Ectodermal cell (in vitro differentiated cells): ENCODE data around the gene RBMS3.
"Not testable (repeated sequence)": the region's sequence is repeated elsewhere in the genome, so short reads cannot be mapped to it uniquely, and the experiment has no call there.

Source experiments
- H3K27ac ChIP-seq: 2 replicates; pipeline ENCODE4 v1.7.0; 2013; ENCODE audit warnings: mild to moderate bottlenecking, low read depth, low read length; ENCODE audit not compliant: insufficient read depth, poor library complexity, severe bottlenecking
- H3K27me3 ChIP-seq: 2 replicates; pipeline ENCODE4 v1.7.0; 2013; ENCODE audit warnings: mild to moderate bottlenecking, low read length; ENCODE audit not compliant: insufficient read depth, control insufficient read depth, poor library complexity, severe bottlenecking
- H3K36me3 ChIP-seq: one replicate; pipeline ENCODE4 v1.7.0; 2013; ENCODE audit warnings: low read length; ENCODE audit not compliant: control insufficient read depth, insufficient read depth
- H3K4me1 ChIP-seq: one replicate; pipeline ENCODE4 v1.7.0; 2013; ENCODE audit warnings: low read length; ENCODE audit not compliant: control insufficient read depth, insufficient read depth
- H3K4me3 ChIP-seq: 2 replicates; pipeline ENCODE4 v1.7.0; 2013; ENCODE audit warnings: low read depth, low read length, control low read depth; ENCODE audit not compliant: insufficient read depth
- H3K9me3 ChIP-seq: 2 replicates; pipeline ENCODE4 v1.7.0; 2013; ENCODE audit warnings: mild to moderate bottlenecking, low read length, moderate library complexity; ENCODE audit not compliant: control insufficient read depth
- WGBS, 2 experiments: methylation state at CpG; one replicate each; pipeline ENCODE4 v1.1.7; 2013; ENCODE audit warnings: missing lambda C conversion rate in 2 of 2; 5-methylcytosine and 5-hydroxymethylcytosine counted together

Gene RBMS3

DNA sequence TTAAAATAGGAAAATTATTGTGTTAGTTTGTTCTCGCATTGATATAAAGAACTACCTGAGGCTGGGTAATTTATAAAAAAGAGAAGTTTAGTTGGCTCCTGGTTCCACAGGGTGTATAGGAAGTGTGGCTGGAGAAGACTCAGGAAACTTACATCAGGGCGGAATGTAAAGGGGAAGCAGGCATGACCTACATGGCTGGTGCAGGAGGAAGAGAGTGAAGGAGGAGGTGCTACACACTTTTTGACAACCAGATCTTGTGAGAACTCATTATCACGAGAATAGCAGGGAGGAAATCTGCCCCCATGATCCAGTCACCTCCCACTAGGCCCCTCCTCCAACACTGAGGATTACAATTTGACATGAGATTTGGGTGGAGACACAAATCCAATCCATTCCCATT is 490.7 kb downstream of the RBMS3 start:
- H3K9me3 ChIP-seq, result no peaks in the 10 kb centered on the region
- no peak overlapping the region for H3K4me3 ChIP-seq
- no peaks in the 10 kb centered on the region for H3K27me3 ChIP-seq
- H3K27ac ChIP-seq, result no peak overlapping the region
- no peaks in the 10 kb centered on the region for H3K36me3 ChIP-seq
- H3K4me1 ChIP-seq, result no peaks in the 10 kb centered on the region
- WGBS, 2 experiments, result 75 to 86% methylated on average over 3 of the region's 3 CpGs

DNA sequence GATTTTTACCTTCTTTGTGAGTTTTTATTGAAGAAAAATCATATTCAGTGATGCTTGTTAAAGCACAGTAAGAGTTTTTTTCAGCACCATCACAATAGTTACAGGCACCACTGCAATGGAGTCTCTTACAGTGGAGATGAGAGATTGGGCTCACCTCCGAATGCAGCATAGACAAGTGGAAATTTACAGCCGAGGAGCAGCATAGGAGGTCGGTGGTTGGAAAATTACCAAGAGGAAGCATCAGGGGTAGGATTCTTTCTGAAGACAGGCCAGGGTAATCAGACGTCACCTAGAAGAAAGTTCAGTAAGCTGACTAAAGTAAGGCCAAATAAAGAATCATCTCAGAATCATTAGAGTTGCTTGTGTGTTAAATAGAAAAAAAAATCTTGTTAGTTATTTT is 491.6 kb downstream of the RBMS3 start:
- Histone ChIP-seq H3K36me3 (no peaks in the 10 kb centered on the region), H3K4me1 (no peaks in the 10 kb centered on the region), H3K27me3 (no peaks in the 10 kb centered on the region), H3K9me3 (no peaks in the 10 kb centered on the region), H3K4me3 (no peak overlapping the region), H3K27ac (no peak overlapping the region)
- 85 to 96% methylated on average over 4 of the region's 4 CpGs for WGBS, 2 experiments

DNA sequence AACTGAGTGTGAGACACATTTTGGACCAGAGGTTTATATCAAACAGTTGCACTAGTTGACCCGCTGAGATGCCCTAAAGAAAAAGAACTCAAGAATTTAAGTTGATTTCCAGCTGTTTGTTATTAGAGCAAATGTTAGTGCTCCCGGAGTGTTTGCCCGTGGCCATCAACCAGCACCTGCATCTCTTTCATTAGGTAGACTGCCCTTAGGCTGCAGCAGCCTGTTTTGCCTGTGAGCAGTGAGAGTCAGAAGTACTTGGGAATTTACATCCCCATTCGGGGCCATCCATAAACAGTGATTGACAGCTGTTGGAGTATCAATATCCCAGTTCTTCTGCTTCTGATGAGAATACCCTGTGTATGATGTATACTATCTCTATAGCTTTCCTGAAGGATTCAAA is 492.6 kb downstream of the RBMS3 start:
- no peaks in the 10 kb centered on the region for H3K4me1 ChIP-seq
- H3K4me3 ChIP-seq, result no peak overlapping the region
- H3K27me3 ChIP-seq, result no peaks in the 10 kb centered on the region
- no peak overlapping the region for H3K27ac ChIP-seq
- no peaks in the 10 kb centered on the region for H3K9me3 ChIP-seq
- no peaks in the 10 kb centered on the region for H3K36me3 ChIP-seq
- 91 to 93% methylated on average over 4 of the region's 4 CpGs for WGBS, 2 experiments

DNA sequence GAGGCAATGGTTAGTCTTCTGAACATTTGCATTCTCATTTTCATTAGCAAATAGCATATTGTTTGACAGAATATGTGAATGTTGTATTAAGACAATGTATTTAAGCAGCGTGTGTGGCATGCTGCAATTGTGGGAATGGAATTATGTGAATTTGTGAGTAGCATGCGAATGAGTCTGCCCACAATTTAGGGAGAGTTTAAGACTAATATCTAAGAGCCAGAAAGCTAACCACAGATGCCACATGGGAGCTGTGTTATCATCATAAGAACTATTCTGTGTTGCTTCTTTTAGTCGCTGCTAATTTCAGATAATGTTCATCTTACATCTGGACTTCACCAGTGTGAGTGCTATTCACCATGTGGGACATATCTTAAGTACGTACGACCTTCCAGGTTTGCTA is 494.5 kb downstream of the RBMS3 start:
- WGBS, 2 experiments, result 94 to 99% methylated on average over 3 of the region's 5 CpGs
- Histone ChIP-seq H3K27me3 (no peaks in the 10 kb centered on the region), H3K27ac (no peak overlapping the region), H3K36me3 (no peaks in the 10 kb centered on the region), H3K4me3 (no peak overlapping the region), H3K4me1 (no peaks in the 10 kb centered on the region), H3K9me3 (no peaks in the 10 kb centered on the region)

DNA sequence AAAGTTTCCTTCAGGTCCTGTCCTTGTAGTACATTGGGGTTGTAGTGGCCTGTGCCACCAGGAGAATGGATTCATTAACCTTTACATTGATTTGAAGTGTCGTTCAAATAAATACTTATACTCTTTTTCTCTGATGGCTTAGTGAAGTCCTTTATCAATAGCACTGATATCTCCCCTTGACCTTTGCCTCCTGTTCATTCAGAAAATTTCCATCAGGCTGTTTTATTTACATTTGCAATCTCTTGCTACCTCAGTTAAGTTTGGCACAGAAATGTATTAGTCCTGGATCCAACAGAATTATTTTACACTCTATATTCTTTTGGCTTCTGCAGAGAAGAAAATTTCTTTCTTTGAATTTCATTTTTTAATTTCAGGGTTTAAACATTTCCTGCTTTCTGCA is 497.0 kb downstream of the RBMS3 start:
- Histone ChIP-seq H3K4me1 (no peaks in the 10 kb centered on the region), H3K36me3 (no peaks in the 10 kb centered on the region), H3K4me3 (no peak overlapping the region), H3K27ac (no peak overlapping the region), H3K9me3 (no peaks in the 10 kb centered on the region), H3K27me3 (no peaks in the 10 kb centered on the region)
- 100% methylated on average over 1 of the region's 1 CpG for WGBS, 2 experiments

DNA sequence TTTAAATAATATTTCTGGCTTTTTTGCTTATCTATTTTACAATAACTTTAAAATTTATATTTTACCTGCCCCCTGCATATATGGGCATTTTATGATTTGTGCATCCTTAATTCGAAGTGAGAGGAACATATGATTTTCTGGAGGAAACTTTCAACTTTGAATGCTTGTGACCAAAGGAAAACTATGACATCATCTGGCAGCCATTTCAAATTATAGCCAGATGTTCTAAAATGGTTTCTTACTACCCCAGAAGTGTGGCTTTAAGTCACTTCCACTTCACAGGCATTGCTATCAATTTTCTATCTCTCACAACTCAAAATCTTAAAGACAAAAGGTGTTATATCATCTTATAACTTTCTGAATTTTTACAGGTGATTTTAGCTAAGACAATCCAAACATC is 508.8 kb downstream of the RBMS3 start:
- Histone ChIP-seq H3K9me3 (no peaks in the 10 kb centered on the region), H3K36me3 (no peaks in the 10 kb centered on the region), H3K4me1 (no peaks in the 10 kb centered on the region), H3K27ac (no peak overlapping the region), H3K4me3 (no peak overlapping the region), H3K27me3 (no peaks in the 10 kb centered on the region)
- 100% methylated on average over 1 of the region's 1 CpG for WGBS, 2 experiments

DNA sequence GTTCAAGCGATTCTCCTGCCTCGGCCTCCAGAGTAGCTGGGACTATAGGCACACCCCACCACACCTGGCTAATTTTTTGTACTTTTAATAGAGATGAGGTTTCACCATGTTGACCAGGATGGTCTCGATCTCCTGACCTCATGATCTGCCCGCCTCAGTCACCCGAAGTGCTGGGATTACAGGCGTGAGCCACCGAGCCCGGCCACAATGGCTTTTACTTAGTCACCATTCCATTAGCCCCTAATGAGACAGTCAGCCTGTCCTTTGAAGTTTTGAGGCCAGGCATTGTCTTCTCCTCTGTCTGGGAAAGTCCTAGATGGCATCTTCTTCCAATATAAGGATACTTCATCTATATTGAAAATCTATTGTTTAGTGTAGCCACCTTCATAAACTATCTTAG is 515.9 kb downstream of the RBMS3 start:
- H3K9me3 ChIP-seq, result no peaks in the 10 kb centered on the region
- 90 to 92% methylated on average over 8 of the region's 8 CpGs for WGBS, 2 experiments
- no peaks in the 10 kb centered on the region for H3K27me3 ChIP-seq
- no peak overlapping the region for H3K27ac ChIP-seq
- H3K4me3 ChIP-seq, result no peak overlapping the region
- no peaks in the 10 kb centered on the region for H3K4me1 ChIP-seq
- H3K36me3 ChIP-seq, result no peaks in the 10 kb centered on the region

DNA sequence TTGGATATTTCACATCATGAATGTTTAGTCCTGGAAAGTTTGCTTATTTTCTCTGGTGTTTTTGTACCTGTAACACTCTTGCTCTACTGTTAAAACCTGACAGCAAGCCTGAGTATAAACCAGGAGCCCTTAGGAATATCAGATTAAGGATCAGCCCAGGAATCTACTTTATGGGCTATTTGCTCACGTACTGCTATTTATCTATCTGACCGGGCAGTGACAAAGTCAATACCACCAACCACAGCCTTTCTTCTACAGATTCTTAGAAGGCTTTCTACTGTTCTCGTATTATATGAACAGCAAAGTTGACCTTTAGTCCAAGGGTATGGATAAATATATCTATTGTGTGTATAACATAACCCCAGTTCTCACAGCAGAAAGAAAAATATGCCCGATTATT is 521.2 kb downstream of the RBMS3 start:
- no peaks in the 10 kb centered on the region for H3K4me1 ChIP-seq
- H3K27ac ChIP-seq, result no peak overlapping the region
- 94 to 96% methylated on average over 2 of the region's 4 CpGs for WGBS, 2 experiments
- H3K9me3 ChIP-seq, result no peaks in the 10 kb centered on the region
- no peaks in the 10 kb centered on the region for H3K27me3 ChIP-seq
- H3K4me3 ChIP-seq, result no peak overlapping the region
- H3K36me3 ChIP-seq, result no peaks in the 10 kb centered on the region

DNA sequence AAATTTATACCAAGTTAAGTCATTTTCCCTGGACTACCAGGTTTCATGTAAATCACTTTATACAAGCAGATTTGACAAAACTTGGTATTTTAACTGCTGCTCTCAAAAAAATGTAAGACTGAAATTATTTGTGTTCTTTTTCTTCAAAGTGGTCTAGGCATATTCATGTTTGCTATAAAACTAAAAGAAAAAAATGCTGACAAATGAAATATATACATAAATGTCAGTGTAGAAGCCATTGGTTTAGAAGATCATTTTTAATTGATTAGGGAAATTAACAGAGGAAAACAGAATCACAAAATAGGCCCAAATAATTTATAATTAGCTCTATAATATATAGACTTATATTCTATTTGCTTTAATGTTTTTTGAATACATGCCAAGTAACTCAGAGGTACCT is 523.2 kb downstream of the RBMS3 start:
- no peaks in the 10 kb centered on the region for H3K36me3 ChIP-seq
- H3K27ac ChIP-seq, result no peak overlapping the region
- no peaks in the 10 kb centered on the region for H3K9me3 ChIP-seq
- no peaks in the 10 kb centered on the region for H3K4me1 ChIP-seq
- H3K27me3 ChIP-seq, result no peaks in the 10 kb centered on the region
- no peak overlapping the region for H3K4me3 ChIP-seq

DNA sequence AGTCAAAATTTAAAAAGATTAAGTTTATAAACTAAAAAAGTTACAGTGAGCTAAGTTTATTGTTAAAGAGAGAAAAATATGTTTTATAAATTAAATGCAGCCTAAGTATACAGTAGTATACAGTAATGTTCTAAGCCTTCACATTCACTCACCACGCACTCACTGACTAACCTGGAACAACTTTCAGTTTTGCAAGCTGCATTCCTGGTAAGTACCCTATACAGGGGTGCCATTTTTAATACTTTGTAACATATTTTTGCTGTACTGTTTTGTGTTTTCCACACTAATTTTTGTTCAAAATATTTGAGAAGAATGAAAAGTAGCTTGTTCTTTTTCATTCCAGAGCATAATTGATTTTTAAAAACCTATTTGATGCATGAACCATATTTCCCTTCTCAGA is 524.9 kb downstream of the RBMS3 start:
- no peaks in the 10 kb centered on the region for H3K36me3 ChIP-seq
- no peak overlapping the region for H3K27ac ChIP-seq
- no peaks in the 10 kb centered on the region for H3K27me3 ChIP-seq
- H3K9me3 ChIP-seq, result no peaks in the 10 kb centered on the region
- H3K4me1 ChIP-seq, result no peaks in the 10 kb centered on the region
- WGBS, 2 experiments, result 100% methylated on average over 1 of the region's 1 CpG; no CpG with 5 or more reads in 1 of the 2 experiments
- no peak overlapping the region for H3K4me3 ChIP-seq

DNA sequence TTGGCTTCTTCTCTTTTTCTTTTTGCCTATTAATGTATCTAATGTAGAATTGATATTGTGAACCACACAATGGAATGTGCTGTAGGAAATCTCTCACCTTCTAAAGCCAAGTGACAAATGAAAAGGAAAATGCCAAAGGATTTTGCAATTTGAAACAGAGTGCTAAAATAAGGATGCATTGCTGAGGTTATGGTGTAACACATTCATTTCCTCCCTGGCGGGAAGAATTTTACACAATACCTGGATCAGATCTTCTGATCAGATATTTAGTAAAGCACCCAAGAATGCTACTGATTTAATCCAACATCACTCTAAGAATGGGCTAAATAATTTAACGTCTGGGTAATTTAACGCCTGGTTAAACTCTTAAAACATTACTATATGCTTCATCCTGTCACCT is 527.5 kb downstream of the RBMS3 start:
- not testable (repeated sequence) for H3K4me1 ChIP-seq
- WGBS, 2 experiments, result 92 to 96% methylated on average over 3 of the region's 3 CpGs

More for the DNA sequence above, 527.5 kb downstream of the RBMS3 start:
- not testable (repeated sequence) for H3K27ac ChIP-seq, H3K36me3 ChIP-seq, H3K4me3 ChIP-seq, H3K9me3 ChIP-seq, H3K27me3 ChIP-seq
